Measurements from ENCODE around the gene KLRC4. TPM values are rescaled to one million over a fixed set of nuclear protein-coding genes. Genes with fewer than 3 reads are reported as not detected.
"Not testable (repeated sequence)": the region's sequence is repeated elsewhere in the genome, so short reads cannot be mapped to it uniquely, and the experiment has no call there.

KLRC4 gene
- total and polyA plus RNA-seq, 2 donors (not counting 1 experiment from before 2014, with no cell fraction given): not detected

DNA sequence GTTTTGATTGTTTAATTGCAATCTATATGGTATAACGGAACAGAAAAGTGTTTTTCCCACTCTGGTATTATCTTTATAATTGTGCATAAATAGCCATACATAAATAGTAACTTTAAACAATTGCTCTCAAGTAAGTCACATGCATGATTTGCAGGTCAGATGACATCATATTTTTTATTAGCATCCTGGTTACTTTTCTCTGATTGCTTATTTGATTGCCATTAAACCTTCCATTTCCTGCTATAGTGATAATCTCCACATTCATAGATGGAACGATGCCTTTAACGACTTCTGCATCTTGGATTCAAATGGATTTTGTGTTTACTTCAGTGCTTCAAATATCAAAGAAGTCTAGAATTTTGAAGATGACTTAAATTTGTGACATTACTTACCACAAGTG is 16.3 kb downstream of the KLRC4 start:
- Histone ChIP-seq H4K20me1 (ENCODE audit: control insufficient read depth, insufficient read depth, low read length, poor library complexity, severe bottlenecking) (no peaks in the 10 kb centered on the region), H3K36me3 (replicated peaks in 1 of 2; ENCODE audit: control extremely low read depth in 1 of 2, control insufficient read depth in 1 of 2, extremely low read depth in 1 of 2, insufficient read depth in 2 of 2, low read length in 1 of 2) (no peaks in the 10 kb centered on the region), H3K9me3 (ENCODE audit: control extremely low read depth in 1 of 3, control insufficient read depth in 2 of 3, insufficient read depth in 1 of 3, low read length in 2 of 3) (no peaks in the 10 kb centered on the region), H2AFZ (ENCODE audit: insufficient read depth, low read depth, low read length, poor library complexity, severe bottlenecking) (no peak overlapping the region), H3K4me1 (ENCODE audit: control insufficient read depth in 2 of 2, insufficient read depth in 2 of 2, low read length in 2 of 2) (peaks cover 48 to 69% of the 10 kb centered on the region in 2 donors), H3K4me3 (ENCODE audit: control extremely low read depth in 1 of 5, extremely low read depth in 1 of 5, insufficient read depth in 1 of 5, low read depth in 2 of 5, low read length in 4 of 5) (no peak overlapping the region), H3K27ac (ENCODE audit: low read length in 2 of 2) (peak overlapping the region in 1 of 2 donors; percentile 9), H3K9ac (ENCODE audit: low read length) (no peak overlapping the region), H3K79me2 (ENCODE audit: control insufficient read depth, insufficient read depth, low read length) (peaks cover 5% of the 10 kb centered on the region), H3K4me2 (replicated peaks; ENCODE audit: low read depth, low read length, poor library complexity, severe bottlenecking) (peak overlapping the region; percentile 17), H3K27me3 (replicated peaks in 1 of 4; ENCODE audit: control extremely low read depth in 1 of 4, control insufficient read depth in 3 of 4, insufficient read depth in 4 of 4, low read length in 3 of 4) (no peaks in the 10 kb centered on the region)
- POLR2A ChIA-PET: no interaction called here
- no peaks in the 10 kb centered on the region for H3K9me3 Mint-ChIP-seq (ENCODE audit: insufficient read depth)
- peaks cover 36% of the 10 kb centered on the region for H3K4me1 Mint-ChIP-seq
- no peak for DNase-seq
- CTCF ChIA-PET: no interaction called here
- no peak overlapping the region for H3K4me3 Mint-ChIP-seq
- intact Hi-C loops (cut with micrococcal nuclease): no loop called here
- peak overlapping the region; percentile 4 for H3K27ac Mint-ChIP-seq
- peaks cover 21% of the 10 kb centered on the region for H3K27me3 Mint-ChIP-seq
- TF ChIP-seq, protein P1, sequence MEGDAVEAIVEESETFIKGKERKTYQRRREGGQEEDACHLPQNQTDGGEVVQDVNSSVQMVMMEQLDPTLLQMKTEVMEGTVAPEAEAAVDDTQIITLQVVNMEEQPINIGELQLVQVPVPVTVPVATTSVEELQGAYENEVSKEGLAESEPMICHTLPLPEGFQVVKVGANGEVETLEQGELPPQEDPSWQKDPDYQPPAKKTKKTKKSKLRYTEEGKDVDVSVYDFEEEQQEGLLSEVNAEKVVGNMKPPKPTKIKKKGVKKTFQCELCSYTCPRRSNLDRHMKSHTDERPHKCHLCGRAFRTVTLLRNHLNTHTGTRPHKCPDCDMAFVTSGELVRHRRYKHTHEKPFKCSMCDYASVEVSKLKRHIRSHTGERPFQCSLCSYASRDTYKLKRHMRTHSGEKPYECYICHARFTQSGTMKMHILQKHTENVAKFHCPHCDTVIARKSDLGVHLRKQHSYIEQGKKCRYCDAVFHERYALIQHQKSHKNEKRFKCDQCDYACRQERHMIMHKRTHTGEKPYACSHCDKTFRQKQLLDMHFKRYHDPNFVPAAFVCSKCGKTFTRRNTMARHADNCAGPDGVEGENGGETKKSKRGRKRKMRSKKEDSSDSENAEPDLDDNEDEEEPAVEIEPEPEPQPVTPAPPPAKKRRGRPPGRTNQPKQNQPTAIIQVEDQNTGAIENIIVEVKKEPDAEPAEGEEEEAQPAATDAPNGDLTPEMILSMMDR (IDR thresholded peaks at IDR 0.05): no peak
- no peak for TF ChIP-seq EZH2 (IDR thresholded peaks at IDR 0.05; ENCODE audit: borderline replicate concordance, insufficient read depth, low read depth, low read length, poor library complexity, severe bottlenecking)
- no CpG with 5 or more reads among the region's 3 CpGs for WGBS (ENCODE audit: insufficient coverage)
- no peak for ATAC-seq (ENCODE audit: low read depth)

DNA sequence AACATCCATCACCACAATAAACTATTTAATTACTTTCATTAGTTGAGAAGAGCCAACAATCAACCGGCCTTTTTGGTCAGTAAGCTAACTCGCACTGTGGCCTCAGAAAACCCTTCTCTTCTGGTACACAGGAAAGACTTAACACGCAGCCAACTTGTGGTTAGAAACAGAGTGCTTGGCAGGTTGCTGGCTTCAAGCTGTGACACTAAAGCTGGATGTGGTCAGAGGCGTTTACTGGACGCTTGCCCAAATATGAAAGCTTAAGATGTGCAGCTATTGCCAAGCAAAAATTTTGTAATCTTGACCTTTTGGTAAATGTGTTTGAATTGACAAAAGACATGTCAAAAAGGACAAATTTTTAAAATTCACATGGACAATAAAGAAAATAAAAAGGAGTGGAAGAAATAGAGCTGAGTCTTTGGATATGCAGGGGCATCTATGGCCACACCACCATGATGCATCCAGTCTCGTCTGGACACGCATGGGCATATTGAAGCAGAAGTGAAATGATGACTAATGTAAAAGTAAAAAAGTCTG is 17.1 kb downstream of the KLRC4 start:
- TF ChIP-seq, protein P1 (IDR thresholded peaks at IDR 0.05): no peak
- TF ChIP-seq EZH2 (IDR thresholded peaks at IDR 0.05; ENCODE audit: borderline replicate concordance, insufficient read depth, low read depth, low read length, poor library complexity, severe bottlenecking): no peak

DNA sequence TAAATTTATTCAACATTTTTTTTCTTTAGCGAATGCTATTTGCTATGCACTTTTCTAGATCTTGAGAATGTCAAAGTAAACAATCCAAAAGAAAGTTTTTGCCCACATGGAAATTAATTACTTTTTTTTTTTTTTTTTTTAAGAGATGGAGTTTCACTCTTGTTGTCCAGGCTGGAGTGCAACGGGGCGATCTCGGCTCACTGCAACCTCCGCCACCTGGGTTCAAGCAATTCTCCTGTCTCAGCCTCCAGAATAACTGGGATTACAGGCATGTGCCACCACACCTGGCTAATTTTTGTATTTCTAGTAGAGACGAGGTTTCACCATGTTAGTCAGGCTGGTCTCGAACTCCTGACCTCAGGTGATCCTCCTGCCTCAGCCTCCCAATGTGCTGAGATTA is 18.6 kb downstream of the KLRC4 start:
- peaks cover 32 to 48% of the 10 kb centered on the region in 2 donors for H3K4me1 ChIP-seq (ENCODE audit: control insufficient read depth in 2 of 2, insufficient read depth in 2 of 2, low read length in 2 of 2)
- H3K9me3 ChIP-seq (ENCODE audit: control extremely low read depth in 1 of 3, control insufficient read depth in 2 of 3, insufficient read depth in 1 of 3, low read length in 2 of 3); H3K36me3 ChIP-seq (replicated peaks in 1 of 2; ENCODE audit: control extremely low read depth in 1 of 2, control insufficient read depth in 1 of 2, extremely low read depth in 1 of 2, insufficient read depth in 2 of 2, low read length in 1 of 2); H3K4me3 Mint-ChIP-seq; H3K27me3 ChIP-seq (replicated peaks in 1 of 4; ENCODE audit: control extremely low read depth in 1 of 4, control insufficient read depth in 3 of 4, insufficient read depth in 4 of 4, low read length in 3 of 4); H3K4me3 ChIP-seq (ENCODE audit: control extremely low read depth in 1 of 5, extremely low read depth in 1 of 5, insufficient read depth in 1 of 5, low read depth in 2 of 5, low read length in 4 of 5); POLR2A ChIA-PET; H3K9me3 Mint-ChIP-seq (ENCODE audit: insufficient read depth); H3K27ac ChIP-seq (ENCODE audit: low read length in 2 of 2); DNase-seq; intact Hi-C loops (cut with micrococcal nuclease); H3K9ac ChIP-seq (ENCODE audit: low read length); H3K4me2 ChIP-seq (replicated peaks; ENCODE audit: low read depth, low read length, poor library complexity, severe bottlenecking); H3K27ac Mint-ChIP-seq; H4K20me1 ChIP-seq (ENCODE audit: control insufficient read depth, insufficient read depth, low read length, poor library complexity, severe bottlenecking); H2AFZ ChIP-seq (ENCODE audit: insufficient read depth, low read depth, low read length, poor library complexity, severe bottlenecking); ATAC-seq (ENCODE audit: low read depth): not testable (repeated sequence)
- 100% methylated on average over 4 of the region's 7 CpGs for WGBS (ENCODE audit: insufficient coverage)
- peaks cover 26% of the 10 kb centered on the region for H3K79me2 ChIP-seq (ENCODE audit: control insufficient read depth, insufficient read depth, low read length)
- H3K4me1 Mint-ChIP-seq: peaks cover 31% of the 10 kb centered on the region
- CTCF ChIA-PET: interaction anchor here (0.7 kb wide), 2 partner anchors 17 to 60 kb away, joined by 5 to 6 read pairs; no protein-coding TSS in a partner anchor
- H3K27me3 Mint-ChIP-seq: peaks cover 15% of the 10 kb centered on the region

More for the DNA sequence above, 17.1 kb downstream of the KLRC4 start:
- Mint-ChIP-seq H3K27ac (no peak overlapping the region), H3K9me3 (ENCODE audit: insufficient read depth) (no peaks in the 10 kb centered on the region), H3K4me3 (no peak overlapping the region), H3K27me3 (peaks cover 18% of the 10 kb centered on the region), H3K4me1 (peaks cover 33% of the 10 kb centered on the region)
- ChIA-PET CTCF (no interaction called here), POLR2A (no interaction called here)
- ATAC-seq (ENCODE audit: low read depth) (no peak), DNase-seq (peak; percentile 34)
- peak overlapping the region in 1 of 2 donors; percentile 61 for H3K27ac ChIP-seq (ENCODE audit: low read length in 2 of 2)
- peaks cover 13% of the 10 kb centered on the region for H3K79me2 ChIP-seq (ENCODE audit: control insufficient read depth, insufficient read depth, low read length)
- H3K27me3 ChIP-seq (replicated peaks in 1 of 4; ENCODE audit: control extremely low read depth in 1 of 4, control insufficient read depth in 3 of 4, insufficient read depth in 4 of 4, low read length in 3 of 4): no peaks in the 10 kb centered on the region
- intact Hi-C loops (cut with micrococcal nuclease): no loop called here
- H3K4me1 ChIP-seq (ENCODE audit: control insufficient read depth in 2 of 2, insufficient read depth in 2 of 2, low read length in 2 of 2): peaks cover 40 to 62% of the 10 kb centered on the region in 2 donors
- H3K9ac ChIP-seq (ENCODE audit: low read length): no peak overlapping the region
- peak overlapping the region in 1 of 5 experiments; percentile 2 for H3K4me3 ChIP-seq (ENCODE audit: control extremely low read depth in 1 of 5, extremely low read depth in 1 of 5, insufficient read depth in 1 of 5, low read depth in 2 of 5, low read length in 4 of 5)
- H3K4me2 ChIP-seq (replicated peaks; ENCODE audit: low read depth, low read length, poor library complexity, severe bottlenecking): peak overlapping the region; percentile 42
- H4K20me1 ChIP-seq (ENCODE audit: control insufficient read depth, insufficient read depth, low read length, poor library complexity, severe bottlenecking): no peaks in the 10 kb centered on the region
- no peaks in the 10 kb centered on the region for H3K36me3 ChIP-seq (replicated peaks in 1 of 2; ENCODE audit: control extremely low read depth in 1 of 2, control insufficient read depth in 1 of 2, extremely low read depth in 1 of 2, insufficient read depth in 2 of 2, low read length in 1 of 2)
- H3K9me3 ChIP-seq (ENCODE audit: control extremely low read depth in 1 of 3, control insufficient read depth in 2 of 3, insufficient read depth in 1 of 3, low read length in 2 of 3): no peaks in the 10 kb centered on the region
- WGBS (ENCODE audit: insufficient coverage): 0% methylated on average over 2 of the region's 7 CpGs
- H2AFZ ChIP-seq (ENCODE audit: insufficient read depth, low read depth, low read length, poor library complexity, severe bottlenecking): no peak overlapping the region

Data from B cell (primary cell).